HCT116 (cell line): ENCODE results near the gene SUSD4.

Source experiments
- EZH2 ChIP-seq: fragments of 200-600 bp; sonication (generic); IDR thresholded peaks from 2 replicates; pipeline ENCODE4 v1.6.1; 2017; ENCODE audit warnings: antibody characterized with exemption, mixed run types
- EZH2phosphoT487 ChIP-seq: fragments of 200-600 bp; IDR thresholded peaks from 2 replicates; pipeline ENCODE4 v1.6.1; 2018; ENCODE audit warnings: antibody characterized with exemption, borderline replicate concordance
- POLR2A ChIP-seq: IDR thresholded peaks from 2 replicates; pipeline ENCODE4 v1.7.0; 2011; ENCODE audit warnings: borderline replicate concordance; ENCODE audit not compliant: insufficient read depth, insufficient read length; ENCODE audit errors: extremely low read depth
- RAD21 ChIP-seq: IDR thresholded peaks from 2 replicates; pipeline ENCODE4 v1.6.1; 2012; ENCODE audit warnings: low read depth, mild to moderate bottlenecking
- TCF7L2 ChIP-seq: IDR thresholded peaks from 2 replicates; pipeline ENCODE4 v1.7.0; 2011; ENCODE audit warnings: borderline replicate concordance, inconsistent platforms; ENCODE audit not compliant: insufficient read depth, insufficient read length; ENCODE audit errors: extremely low read depth
- TF ChIP-seq, protein P1 (sequence below), 3 experiments: fragments of 200-600 bp in 1 of 3; sonication (generic) in 1 of 3; IDR thresholded peaks in 2 of 3; conservative IDR thresholded peaks in 1 of 3; 2 replicates each; pipeline ENCODE4 v1.5.1; 2012 to 2017; ENCODE audit warnings: low read depth in 2 of 3, low read length in 2 of 3, antibody characterized with exemption in 1 of 3, borderline replicate concordance in 1 of 3, control low read depth in 1 of 3, mild to moderate bottlenecking in 1 of 3, mixed read lengths in 1 of 3, mixed run types in 1 of 3, moderate library complexity in 1 of 3; ENCODE audit not compliant: insufficient read depth in 1 of 3
- TF ChIP-seq, protein P2 (sequence below): IDR thresholded peaks from 2 replicates; pipeline ENCODE4 v1.6.1; 2011; ENCODE audit warnings: mild to moderate bottlenecking, low read length, moderate library complexity; ENCODE audit not compliant: insufficient replicate concordance; ENCODE audit errors: extremely low read depth

GRCh38 chr1:223316082-223316481 lies 47.9 kb downstream of the SUSD4 start:
- TF ChIP-seq, protein P1, sequence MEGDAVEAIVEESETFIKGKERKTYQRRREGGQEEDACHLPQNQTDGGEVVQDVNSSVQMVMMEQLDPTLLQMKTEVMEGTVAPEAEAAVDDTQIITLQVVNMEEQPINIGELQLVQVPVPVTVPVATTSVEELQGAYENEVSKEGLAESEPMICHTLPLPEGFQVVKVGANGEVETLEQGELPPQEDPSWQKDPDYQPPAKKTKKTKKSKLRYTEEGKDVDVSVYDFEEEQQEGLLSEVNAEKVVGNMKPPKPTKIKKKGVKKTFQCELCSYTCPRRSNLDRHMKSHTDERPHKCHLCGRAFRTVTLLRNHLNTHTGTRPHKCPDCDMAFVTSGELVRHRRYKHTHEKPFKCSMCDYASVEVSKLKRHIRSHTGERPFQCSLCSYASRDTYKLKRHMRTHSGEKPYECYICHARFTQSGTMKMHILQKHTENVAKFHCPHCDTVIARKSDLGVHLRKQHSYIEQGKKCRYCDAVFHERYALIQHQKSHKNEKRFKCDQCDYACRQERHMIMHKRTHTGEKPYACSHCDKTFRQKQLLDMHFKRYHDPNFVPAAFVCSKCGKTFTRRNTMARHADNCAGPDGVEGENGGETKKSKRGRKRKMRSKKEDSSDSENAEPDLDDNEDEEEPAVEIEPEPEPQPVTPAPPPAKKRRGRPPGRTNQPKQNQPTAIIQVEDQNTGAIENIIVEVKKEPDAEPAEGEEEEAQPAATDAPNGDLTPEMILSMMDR (IDR thresholded peaks at IDR 0.05 in 2 of 3, conservative IDR thresholded peaks at IDR 0.05 in 1 of 3; ENCODE audit: borderline replicate concordance in 1 of 3, insufficient read depth in 1 of 3, low read depth in 2 of 3, low read length in 2 of 3) = no peak
- TF ChIP-seq TCF7L2 (no peak), RAD21 (no peak), POLR2A (no peak), EZH2 (no peak), EZH2phosphoT487 (no peak)
- TF ChIP-seq, protein P2, sequence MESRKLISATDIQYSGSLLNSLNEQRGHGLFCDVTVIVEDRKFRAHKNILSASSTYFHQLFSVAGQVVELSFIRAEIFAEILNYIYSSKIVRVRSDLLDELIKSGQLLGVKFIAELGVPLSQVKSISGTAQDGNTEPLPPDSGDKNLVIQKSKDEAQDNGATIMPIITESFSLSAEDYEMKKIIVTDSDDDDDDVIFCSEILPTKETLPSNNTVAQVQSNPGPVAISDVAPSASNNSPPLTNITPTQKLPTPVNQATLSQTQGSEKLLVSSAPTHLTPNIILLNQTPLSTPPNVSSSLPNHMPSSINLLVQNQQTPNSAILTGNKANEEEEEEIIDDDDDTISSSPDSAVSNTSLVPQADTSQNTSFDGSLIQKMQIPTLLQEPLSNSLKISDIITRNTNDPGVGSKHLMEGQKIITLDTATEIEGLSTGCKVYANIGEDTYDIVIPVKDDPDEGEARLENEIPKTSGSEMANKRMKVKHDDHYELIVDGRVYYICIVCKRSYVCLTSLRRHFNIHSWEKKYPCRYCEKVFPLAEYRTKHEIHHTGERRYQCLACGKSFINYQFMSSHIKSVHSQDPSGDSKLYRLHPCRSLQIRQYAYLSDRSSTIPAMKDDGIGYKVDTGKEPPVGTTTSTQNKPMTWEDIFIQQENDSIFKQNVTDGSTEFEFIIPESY = no peak
